Measurements from ENCODE around the gene LRP2.

- TF ChIP-seq CTCF (conservative IDR thresholded peaks at IDR 0.05 in 1 of 2, IDR thresholded peaks at IDR 0.05 in 1 of 2; ENCODE audit: low read depth in 1 of 2, low read length in 2 of 2): no peak
- no peak for TF ChIP-seq EZH2 (IDR thresholded peaks at IDR 0.05; ENCODE audit: low read length, missing control alignments)
Measured at GRCh38 chr2:169345486-169346437, 16.6 kb downstream of the LRP2 start.
